Measurements from ENCODE around the gene GRID2. TPM values are rescaled to one million over a fixed set of nuclear protein-coding genes. Genes with fewer than 3 reads are reported as not detected.
A peak's percentile ranks its signal among the peaks of the same experiment; 100 is the strongest.

GRID2 gene
- polyA plus RNA-seq, 1 donor (not counting 4 experiments of a cell fraction or from before 2014, with no cell fraction given), result not detected

DNA sequence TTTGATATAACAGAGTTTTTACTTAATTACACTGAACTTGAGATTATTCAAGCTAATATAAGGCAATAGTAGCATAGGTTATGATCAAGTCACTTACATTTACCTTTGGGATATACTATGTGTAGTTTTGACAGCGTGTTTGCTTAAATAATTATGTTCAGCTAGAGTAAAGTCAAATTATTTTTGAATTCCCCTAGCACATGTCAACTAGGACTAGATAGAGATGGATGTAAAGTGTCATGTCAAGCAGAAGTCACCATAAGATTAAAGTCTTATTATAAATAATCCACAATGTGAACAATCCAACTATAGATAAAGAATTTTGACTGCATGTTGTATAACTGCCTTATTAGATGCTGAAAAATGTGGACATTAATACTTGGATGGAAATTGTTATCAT, 665.2 kb downstream of the GRID2 start:
- Histone ChIP-seq H3K9ac (ENCODE audit: control insufficient read depth, extremely low read depth, insufficient read depth, low read length) (no peak overlapping the region), H3K4me3 (ENCODE audit: control insufficient read depth in 2 of 3, extremely low read depth in 1 of 3, insufficient read depth in 2 of 3, low read depth in 1 of 3, low read length in 3 of 3) (no peak overlapping the region), H3K79me2 (ENCODE audit: control insufficient read depth, insufficient read depth, low read length) (no peaks in the 10 kb centered on the region), H3K27me3 (ENCODE audit: control insufficient read depth, extremely low read depth, insufficient read depth, low read length) (no peaks in the 10 kb centered on the region), H4K20me1 (ENCODE audit: control insufficient read depth, extremely low read depth, insufficient read depth, low read length) (no peaks in the 10 kb centered on the region), H3K4me1 (ENCODE audit: control insufficient read depth, extremely low read depth, insufficient read depth, low read length) (peaks cover 3% of the 10 kb centered on the region), H3K27ac (ENCODE audit: control insufficient read depth, insufficient read depth, low read length) (no peak overlapping the region), H3K4me2 (ENCODE audit: control insufficient read depth, extremely low read depth, insufficient read depth, low read depth, low read length) (no peak overlapping the region), H3K9me3 (ENCODE audit: control insufficient read depth, low read depth, low read length) (no peaks in the 10 kb centered on the region), H3K36me3 (ENCODE audit: control insufficient read depth in 2 of 2, extremely low read depth in 1 of 2, insufficient read depth in 2 of 2, low read length in 2 of 2) (no peaks in the 10 kb centered on the region), H2AFZ (ENCODE audit: control insufficient read depth, low read length) (no peak overlapping the region), H3K9me1 (ENCODE audit: control insufficient read depth, extremely low read depth, insufficient read depth, low read length) (no peaks in the 10 kb centered on the region)
- TF ChIP-seq, protein P1, sequence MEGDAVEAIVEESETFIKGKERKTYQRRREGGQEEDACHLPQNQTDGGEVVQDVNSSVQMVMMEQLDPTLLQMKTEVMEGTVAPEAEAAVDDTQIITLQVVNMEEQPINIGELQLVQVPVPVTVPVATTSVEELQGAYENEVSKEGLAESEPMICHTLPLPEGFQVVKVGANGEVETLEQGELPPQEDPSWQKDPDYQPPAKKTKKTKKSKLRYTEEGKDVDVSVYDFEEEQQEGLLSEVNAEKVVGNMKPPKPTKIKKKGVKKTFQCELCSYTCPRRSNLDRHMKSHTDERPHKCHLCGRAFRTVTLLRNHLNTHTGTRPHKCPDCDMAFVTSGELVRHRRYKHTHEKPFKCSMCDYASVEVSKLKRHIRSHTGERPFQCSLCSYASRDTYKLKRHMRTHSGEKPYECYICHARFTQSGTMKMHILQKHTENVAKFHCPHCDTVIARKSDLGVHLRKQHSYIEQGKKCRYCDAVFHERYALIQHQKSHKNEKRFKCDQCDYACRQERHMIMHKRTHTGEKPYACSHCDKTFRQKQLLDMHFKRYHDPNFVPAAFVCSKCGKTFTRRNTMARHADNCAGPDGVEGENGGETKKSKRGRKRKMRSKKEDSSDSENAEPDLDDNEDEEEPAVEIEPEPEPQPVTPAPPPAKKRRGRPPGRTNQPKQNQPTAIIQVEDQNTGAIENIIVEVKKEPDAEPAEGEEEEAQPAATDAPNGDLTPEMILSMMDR (optimal IDR thresholded peaks at IDR 0.05 in 1 of 3, IDR thresholded peaks at IDR 0.05 in 1 of 3, conservative IDR thresholded peaks at IDR 0.05 in 1 of 3; ENCODE audit: extremely low read depth in 1 of 3, insufficient read depth in 2 of 3, low read length in 3 of 3), result no peak
- TF ChIP-seq EZH2 (IDR thresholded peaks at IDR 0.05; ENCODE audit: low read length), result no peak
- FAIRE-seq (no peak), DNase-seq (ENCODE audit: low read depth, low spot score) (no peak)
- dilution Hi-C loops (cut with MboI; ENCODE audit: extremely low pct_ligation_motif_present, low sequenced_read_pairs), result no loop called here

DNA sequence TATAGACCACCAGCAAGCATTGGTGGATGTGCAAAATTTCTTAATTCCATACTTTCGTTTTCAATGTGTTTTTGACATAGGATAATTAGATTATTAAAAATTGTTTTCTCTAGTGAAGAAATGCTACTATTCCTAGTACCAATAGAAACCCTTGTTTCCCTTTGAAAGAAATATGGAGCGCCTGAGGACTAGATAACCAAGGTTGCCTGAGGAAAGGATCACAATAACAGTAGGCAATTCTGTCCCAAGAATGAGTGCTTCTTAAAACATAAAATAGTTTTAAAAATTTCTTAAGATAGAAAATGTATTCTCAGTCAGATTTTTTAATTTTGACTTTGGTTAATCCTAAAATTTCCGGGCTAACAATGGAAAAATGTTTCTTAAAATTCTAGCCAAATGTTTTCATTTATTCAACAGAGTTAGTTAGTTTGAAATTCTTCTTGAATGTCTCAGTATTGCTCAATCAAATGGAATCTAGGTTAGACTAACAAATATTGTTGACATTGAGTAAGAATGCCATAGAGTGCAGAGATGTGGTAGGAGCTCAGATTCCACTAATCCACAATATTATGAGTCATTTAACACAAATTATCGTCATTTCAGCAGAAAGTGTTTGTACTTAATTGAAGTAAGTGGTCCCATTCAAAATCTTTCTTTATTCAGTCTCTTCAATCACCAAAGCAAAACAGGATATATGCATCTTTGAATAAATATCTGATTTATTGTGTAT, 666.0 kb downstream of the GRID2 start:
- dilution Hi-C loops (cut with MboI; ENCODE audit: extremely low pct_ligation_motif_present, low sequenced_read_pairs), result no loop called here
- Histone ChIP-seq H2AFZ (ENCODE audit: control insufficient read depth, low read length) (no peak overlapping the region), H3K9me3 (ENCODE audit: control insufficient read depth, low read depth, low read length) (no peaks in the 10 kb centered on the region), H3K4me1 (ENCODE audit: control insufficient read depth, extremely low read depth, insufficient read depth, low read length) (peaks cover 3% of the 10 kb centered on the region), H3K4me3 (ENCODE audit: control insufficient read depth in 2 of 3, extremely low read depth in 1 of 3, insufficient read depth in 2 of 3, low read depth in 1 of 3, low read length in 3 of 3) (no peak overlapping the region), H3K9ac (ENCODE audit: control insufficient read depth, extremely low read depth, insufficient read depth, low read length) (no peak overlapping the region), H3K4me2 (ENCODE audit: control insufficient read depth, extremely low read depth, insufficient read depth, low read depth, low read length) (peak overlapping the region; percentile 8), H3K9me1 (ENCODE audit: control insufficient read depth, extremely low read depth, insufficient read depth, low read length) (no peaks in the 10 kb centered on the region), H3K27ac (ENCODE audit: control insufficient read depth, insufficient read depth, low read length) (no peak overlapping the region), H4K20me1 (ENCODE audit: control insufficient read depth, extremely low read depth, insufficient read depth, low read length) (no peaks in the 10 kb centered on the region), H3K36me3 (ENCODE audit: control insufficient read depth in 2 of 2, extremely low read depth in 1 of 2, insufficient read depth in 2 of 2, low read length in 2 of 2) (no peaks in the 10 kb centered on the region), H3K27me3 (ENCODE audit: control insufficient read depth, extremely low read depth, insufficient read depth, low read length) (no peaks in the 10 kb centered on the region), H3K79me2 (ENCODE audit: control insufficient read depth, insufficient read depth, low read length) (no peaks in the 10 kb centered on the region)
- TF ChIP-seq EZH2 (IDR thresholded peaks at IDR 0.05; ENCODE audit: low read length), result no peak
- TF ChIP-seq, protein P1 (optimal IDR thresholded peaks at IDR 0.05 in 1 of 3, IDR thresholded peaks at IDR 0.05 in 1 of 3, conservative IDR thresholded peaks at IDR 0.05 in 1 of 3; ENCODE audit: extremely low read depth in 1 of 3, insufficient read depth in 2 of 3, low read length in 3 of 3), result no peak
- FAIRE-seq (no peak), DNase-seq (ENCODE audit: low read depth, low spot score) (peak; percentile 46)
